GM18520 (cell line): ENCODE measurements around the gene MSL1.

Experiments
- ATAC-seq: cut with Tn5 transposase; IDR thresholded peaks from one replicate; pipeline ENCODE4 v1.9.1; 2021; ENCODE audit not compliant: unreplicated experiment

MSL1 gene, protein sequence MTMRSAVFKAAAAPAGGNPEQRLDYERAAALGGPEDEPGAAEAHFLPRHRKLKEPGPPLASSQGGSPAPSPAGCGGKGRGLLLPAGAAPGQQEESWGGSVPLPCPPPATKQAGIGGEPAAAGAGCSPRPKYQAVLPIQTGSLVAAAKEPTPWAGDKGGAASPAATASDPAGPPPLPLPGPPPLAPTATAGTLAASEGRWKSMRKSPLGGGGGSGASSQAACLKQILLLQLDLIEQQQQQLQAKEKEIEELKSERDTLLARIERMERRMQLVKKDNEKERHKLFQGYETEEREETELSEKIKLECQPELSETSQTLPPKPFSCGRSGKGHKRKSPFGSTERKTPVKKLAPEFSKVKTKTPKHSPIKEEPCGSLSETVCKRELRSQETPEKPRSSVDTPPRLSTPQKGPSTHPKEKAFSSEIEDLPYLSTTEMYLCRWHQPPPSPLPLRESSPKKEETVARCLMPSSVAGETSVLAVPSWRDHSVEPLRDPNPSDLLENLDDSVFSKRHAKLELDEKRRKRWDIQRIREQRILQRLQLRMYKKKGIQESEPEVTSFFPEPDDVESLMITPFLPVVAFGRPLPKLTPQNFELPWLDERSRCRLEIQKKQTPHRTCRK

GRCh38 chr17:40121181-40122135 lies at the start of gene MSL1:
Gene MSL1 (plus strand): TSS chr17:40121971. CDS start chr17:40122613, 642 bp downstream.
- ATAC-seq, result no peak

- ATAC-seq, result no peak
Measured at GRCh38 chr17:40072040-40072734, 49.6 kb upstream of the MSL1 start.

DNA sequence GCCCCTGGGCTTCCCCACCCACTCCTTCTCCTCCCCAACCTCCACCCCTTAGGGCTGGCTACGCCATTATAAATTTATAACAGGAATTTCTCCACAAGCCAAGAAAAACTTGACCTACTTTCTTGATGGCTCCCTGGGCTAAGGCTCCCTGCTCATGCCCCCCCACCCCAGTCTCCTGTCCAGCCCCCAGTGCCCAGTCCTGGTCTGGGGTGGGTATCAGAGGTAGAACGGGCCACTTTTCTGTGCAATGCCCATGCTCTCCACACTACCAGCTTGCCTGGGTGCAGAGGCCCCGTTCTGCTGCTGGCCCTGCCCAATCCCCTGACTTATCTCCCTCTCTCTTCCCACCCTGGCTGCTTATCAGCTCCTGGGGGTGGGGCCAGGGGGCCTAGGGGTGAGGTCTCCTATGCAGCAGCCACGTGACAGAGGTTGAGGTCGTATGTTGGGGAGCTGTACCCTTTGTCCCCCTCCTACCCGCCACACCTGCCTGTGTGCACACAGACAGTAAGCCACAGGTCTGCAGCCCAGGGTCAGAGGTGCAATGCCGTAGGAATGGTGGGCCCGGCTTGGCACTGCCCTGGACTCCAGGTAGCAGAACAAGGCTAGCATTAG lies 48.9 kb upstream of the MSL1 start:
- ATAC-seq, result no peak

GRCh38 chr17:40073454-40074174 lies 48.2 kb upstream of the MSL1 start:
- no peak for ATAC-seq

DNA sequence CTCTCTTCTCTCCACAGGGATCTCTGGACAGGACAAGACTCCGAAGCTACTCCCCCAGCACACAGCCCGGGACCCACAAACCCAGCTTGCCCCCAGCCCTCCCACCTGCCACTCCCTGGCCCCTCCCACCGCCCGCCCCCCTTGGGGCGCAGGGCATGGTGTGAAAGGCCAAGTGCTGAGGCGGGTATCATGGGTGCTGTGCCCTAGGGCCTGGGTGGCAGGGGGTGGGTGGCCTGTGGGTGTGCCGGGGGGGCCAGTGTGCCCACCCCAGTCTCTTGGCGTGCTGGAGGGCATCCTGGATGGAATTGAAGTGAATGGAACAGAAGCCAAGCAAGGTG lies 47.6 kb upstream of the MSL1 start:
- no peak for ATAC-seq

- no peak for ATAC-seq
Measured at GRCh38 chr17:40074871-40075200, 46.9 kb upstream of the MSL1 start.

DNA sequence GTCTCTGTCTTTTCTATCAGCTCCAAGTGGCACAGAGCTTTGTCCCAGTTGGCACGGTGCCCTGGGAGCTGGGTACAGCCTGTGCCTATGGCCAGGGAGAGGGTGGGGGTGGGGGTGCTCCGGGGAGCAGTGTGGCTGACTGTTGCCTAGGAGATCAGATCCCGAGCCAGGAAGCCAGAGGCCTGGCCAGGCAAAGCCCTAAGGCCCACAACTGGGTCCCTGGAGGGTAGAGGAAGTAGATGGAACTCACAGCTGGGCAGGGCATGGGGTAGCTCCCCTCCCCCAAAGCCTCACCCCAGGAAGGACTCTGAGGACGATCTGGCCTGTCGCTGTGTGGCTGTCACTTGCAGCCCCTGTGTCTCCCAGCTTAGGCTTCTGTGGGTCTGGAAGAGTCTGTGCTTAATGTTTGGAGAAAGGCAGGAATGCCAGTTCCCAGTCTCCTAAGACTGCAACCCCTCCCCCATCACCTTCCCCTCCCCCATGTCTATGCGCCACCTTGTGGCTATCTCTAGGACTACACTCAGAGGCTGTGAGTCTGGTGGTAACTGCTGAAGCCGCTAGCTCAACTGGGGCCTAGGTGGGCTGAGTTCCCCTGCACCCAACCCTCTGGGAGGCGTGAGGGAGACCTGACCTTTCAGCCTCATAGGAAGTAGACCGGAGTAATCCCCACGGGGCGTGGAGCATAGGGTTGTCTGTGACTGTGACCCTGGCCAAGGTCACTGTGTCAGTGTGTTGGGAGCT lies 46.4 kb upstream of the MSL1 start:
- no peak for ATAC-seq

DNA sequence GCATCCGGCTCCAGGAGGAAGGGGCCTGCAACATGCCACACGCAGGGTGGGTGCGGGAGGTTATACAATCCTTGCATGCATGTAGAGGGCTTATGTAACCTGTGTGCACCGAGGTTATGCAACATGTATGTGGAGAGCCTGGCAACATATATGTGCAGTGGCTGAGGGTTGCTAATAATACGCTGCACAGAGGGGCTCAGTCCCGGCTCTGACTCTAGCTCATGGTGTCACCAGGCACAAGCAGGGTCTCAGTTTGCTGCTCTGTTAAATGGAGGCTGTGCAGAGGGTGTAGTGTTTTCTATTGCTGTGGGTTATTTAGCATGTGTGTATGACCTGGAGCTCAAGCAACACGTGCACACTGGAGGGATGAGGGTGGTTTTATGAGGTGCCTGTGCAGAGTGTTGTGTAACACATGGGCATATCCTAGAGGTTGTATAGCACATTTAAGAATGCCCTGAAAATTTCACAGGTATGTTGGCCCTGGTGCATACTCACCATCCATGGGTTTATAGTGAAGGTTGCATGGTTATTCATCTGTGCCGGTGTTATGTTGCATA lies 45.8 kb upstream of the MSL1 start:
- no peak for ATAC-seq

GRCh38 chr17:40076591-40076990 lies 45.2 kb upstream of the MSL1 start:
- no peak for ATAC-seq

DNA sequence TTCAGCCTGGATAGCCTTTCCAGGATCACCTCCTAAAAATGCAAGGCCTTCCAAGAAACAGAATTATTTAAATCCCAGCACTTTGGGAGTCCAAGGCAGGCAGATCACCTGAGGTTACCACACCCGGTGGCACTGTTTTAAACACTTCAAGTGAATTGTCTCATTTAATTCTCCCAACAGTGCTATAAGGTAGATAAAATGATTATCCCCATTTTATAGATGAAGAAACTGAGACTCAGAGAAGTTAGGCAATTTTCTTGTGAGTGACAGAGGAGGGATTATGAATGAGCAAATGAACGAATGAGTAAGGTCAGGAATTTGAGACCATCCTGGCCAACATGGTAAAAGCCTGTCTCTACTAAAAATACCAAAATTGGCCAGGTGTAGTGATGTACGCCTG lies 42.2 kb upstream of the MSL1 start:
- no peak for ATAC-seq

GRCh38 chr17:40084477-40084876 lies 37.3 kb upstream of the MSL1 start:
- no peak for ATAC-seq

DNA sequence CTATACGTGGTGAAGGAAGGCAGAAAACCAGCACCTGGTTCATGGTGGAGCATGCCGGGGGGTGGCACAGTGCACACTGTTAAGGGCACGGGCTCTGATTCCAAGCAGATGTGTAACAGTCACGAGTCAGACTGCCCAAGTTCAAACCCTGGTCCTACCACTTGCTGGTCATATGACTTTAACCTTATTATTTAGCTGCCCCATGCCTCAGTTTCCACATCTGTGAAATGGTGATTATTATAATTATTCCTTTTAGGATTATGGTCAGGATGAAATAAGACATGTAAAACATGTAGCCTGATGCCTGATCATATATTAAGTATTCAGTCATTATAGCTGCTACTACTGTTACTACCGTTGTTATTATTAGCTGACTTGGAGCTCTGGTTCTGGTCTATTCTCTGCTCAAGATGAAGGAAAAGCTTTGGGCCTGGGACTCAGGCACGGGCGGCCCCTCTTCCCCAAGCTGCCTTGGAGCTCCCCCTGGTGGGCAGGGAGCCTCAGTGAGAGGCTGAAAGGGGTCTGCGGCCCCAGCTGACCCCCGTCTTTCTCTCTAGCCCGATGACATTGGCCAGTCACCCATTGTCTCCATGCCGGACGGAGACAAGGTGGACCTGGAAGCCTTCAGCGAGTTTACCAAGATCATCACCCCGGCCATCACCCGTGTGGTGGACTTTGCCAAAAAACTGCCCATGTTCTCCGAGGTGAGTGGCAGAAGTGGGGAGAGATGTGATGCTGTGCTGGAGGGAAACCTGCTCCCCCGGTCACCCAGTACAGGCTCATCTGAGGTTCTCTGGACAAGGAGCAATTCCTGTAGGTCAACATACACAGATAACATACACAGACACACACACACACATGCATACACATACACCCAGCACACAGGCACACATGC lies 35.4 kb upstream of the MSL1 start:
- ATAC-seq, result no peak

DNA sequence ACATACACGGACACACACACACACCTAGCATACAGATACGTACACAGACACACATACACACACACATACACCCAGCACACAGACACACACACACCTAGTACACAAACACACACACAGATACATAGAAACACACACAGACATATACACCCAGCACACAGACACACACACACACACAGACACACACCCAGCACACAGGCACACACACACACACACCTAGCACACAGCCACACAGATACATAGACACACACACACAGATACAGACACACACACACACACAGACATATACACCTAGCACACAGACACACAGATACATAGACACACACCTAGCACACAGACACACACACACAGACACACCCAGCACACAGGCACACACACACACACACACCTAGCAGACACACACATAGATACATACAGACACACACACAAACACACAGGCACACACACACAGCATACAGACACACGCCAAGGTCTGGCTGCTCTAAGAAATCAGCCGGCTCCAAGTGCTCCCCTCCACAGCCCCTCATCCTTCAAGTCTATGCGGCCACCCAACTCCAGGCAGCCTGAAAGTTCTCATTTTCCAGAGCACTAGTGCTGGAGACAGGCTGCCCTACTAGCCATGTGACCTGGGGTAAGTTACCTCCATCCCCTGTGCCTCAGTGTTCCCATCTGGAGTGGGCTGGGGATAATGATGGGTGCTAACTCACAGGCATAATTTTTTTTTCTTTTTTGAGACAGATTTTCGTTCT lies 34.5 kb upstream of the MSL1 start:
- no peak for ATAC-seq

- no peak for ATAC-seq
Measured at GRCh38 chr17:40087903-40088718, 33.7 kb upstream of the MSL1 start.

- no peak for ATAC-seq
Measured at GRCh38 chr17:40089077-40089895, 32.5 kb upstream of the MSL1 start.
